SJCRH30 (cell line): ENCODE measurements around the gene SLC2A5. TPM values are rescaled to one million over a fixed set of nuclear protein-coding genes. Genes with fewer than 3 reads are reported as not detected.
"Not testable (repeated sequence)": the region's sequence is repeated elsewhere in the genome, so short reads cannot be mapped to it uniquely, and the experiment has no call there.

Experiments used
- DNase-seq, 2 experiments: peaks; one replicate each; pipeline ENCODE4 v3.0.0-alpha.2; 2015 to 2020
- H3K27ac ChIP-seq: fragments of 250-450 bp; sonication (Bioruptor Pico); 2 replicates; pipeline ENCODE4 v1.5.1; 2020; ENCODE audit warnings: mild to moderate bottlenecking, moderate library complexity
- H3K27me3 ChIP-seq: fragments of 250-450 bp; sonication (Bioruptor Pico); 2 replicates; pipeline ENCODE4 v1.5.1; 2020; ENCODE audit warnings: mild to moderate bottlenecking, moderate library complexity
- H3K36me3 ChIP-seq: fragments of 250-450 bp; sonication (Bioruptor Pico); 2 replicates; pipeline ENCODE4 v1.5.1; 2020; ENCODE audit warnings: mild to moderate bottlenecking, moderate library complexity
- H3K4me1 ChIP-seq: fragments of 250-450 bp; sonication (Bioruptor Pico); 2 replicates; pipeline ENCODE4 v1.5.1; 2020; ENCODE audit warnings: mild to moderate bottlenecking, moderate library complexity
- H3K4me3 ChIP-seq: fragments of 250-450 bp; sonication (Bioruptor Pico); 2 replicates; pipeline ENCODE4 v1.5.1; 2020; ENCODE audit warnings: mild to moderate bottlenecking, moderate library complexity
- H3K9me3 ChIP-seq: fragments of 250-450 bp; sonication (Bioruptor Pico); replicated peaks from 2 replicates; pipeline ENCODE4 v1.5.1; 2020; ENCODE audit warnings: mild to moderate bottlenecking, moderate library complexity
- total RNA-seq: library from RNA; depleted of rRNA; stranded (reverse); fragments of >200 nt; shearing (Covaris generic); gene quantifications from 2 replicates; pipeline ENCODE4 v1.2.3, GENCODE V29; 2014

The SLC2A5 gene
- total RNA-seq, 1 experiment from 2014 or later = not detected

DNA sequence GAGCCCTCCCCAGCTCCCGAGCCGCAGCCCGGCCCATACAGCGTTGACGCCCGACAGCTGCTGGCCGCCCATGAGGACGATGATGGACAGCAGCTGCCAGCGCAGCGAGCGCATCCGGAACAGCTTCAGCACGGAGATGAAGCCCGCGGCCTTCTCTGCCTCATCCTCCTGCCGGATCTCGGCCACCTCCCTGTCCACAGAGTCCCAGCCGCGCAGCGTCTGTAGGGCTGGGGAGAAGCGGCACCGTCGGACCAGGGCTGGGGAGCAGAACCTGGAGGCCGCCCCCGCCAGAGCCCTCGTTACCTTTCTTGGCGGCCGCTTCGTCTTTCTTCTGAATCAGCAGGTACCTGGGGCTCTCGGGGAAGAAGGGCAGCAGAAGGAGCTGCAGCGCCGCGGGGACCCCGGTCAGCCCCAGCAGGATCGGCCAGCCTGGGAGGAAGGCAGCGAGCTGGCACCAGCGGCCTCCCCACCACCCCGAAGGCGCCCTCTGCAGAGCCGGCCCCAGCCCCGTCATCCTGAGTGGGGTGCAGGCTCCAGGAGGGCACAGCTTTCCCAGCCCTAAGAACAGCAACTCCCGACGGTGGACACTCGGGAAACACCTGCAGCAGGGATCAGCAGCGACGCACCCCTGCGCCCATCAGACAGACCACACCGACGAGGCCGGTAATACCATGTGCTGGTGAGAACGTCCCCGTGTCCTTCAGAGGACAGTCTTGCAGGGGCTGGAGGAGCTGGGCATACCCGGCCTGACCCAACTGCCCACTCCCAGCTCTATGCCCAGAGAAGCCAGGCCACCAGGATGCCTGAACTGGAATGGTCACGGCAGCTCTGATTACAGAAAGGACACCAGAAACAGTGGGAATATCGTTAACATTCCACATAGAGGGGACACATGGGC lies 29.4 kb downstream of the SLC2A5 start:
- H3K9me3 ChIP-seq = no peaks in the 10 kb centered on the region
- H3K4me3 ChIP-seq = no peak overlapping the region
- no peaks in the 10 kb centered on the region for H3K4me1 ChIP-seq
- peaks cover 5% of the 10 kb centered on the region; the same call in 1 of the 2 replicates for H3K27me3 ChIP-seq
- DNase-seq = no peak
- H3K36me3 ChIP-seq = no peaks in the 10 kb centered on the region
- H3K27ac ChIP-seq = no peak overlapping the region

DNA sequence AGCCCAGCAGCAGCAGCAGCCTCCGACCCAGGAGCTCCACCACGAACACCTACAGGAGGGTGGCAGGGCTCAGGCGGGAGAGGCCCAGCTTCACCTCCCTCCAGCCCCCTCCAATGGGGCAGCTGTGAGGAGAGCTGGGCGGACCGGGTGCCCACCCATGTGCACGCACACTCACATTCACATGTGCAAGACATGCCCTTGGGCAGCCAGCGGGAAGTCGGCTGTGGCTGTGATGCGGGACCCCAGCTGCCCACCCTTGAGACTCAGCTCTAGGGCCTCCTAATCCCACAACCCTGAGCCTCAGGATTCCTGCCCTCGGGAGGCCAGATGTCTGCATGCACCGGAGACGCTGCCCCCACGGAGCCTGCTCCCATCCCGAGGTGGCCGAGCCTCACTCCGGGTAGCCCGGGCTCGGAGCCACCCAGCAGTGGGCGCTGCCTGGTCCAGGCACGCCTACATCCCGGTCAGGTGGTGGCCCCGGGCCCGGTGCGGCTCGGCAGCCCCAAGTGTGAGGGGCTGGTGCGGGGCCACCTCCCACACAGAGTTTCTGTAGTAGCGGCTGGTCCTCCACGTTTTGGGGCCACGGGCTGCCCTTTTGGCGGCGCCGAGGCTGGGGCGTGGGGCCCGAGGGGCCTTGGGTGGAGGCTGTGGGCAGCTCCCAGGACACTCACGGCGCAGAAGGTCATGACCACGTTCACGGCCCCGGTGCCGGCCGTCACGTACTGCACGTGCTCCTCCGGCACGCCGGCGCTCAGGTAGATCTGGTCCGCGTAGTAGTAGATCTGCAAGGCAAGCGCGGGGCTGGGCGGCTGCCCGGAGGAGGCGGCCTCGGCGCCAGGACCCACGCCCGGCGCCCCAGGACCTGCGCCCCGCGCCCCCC lies 30.3 kb downstream of the SLC2A5 start:
- no peak for DNase-seq
- no peaks in the 10 kb centered on the region for H3K36me3 ChIP-seq
- H3K9me3 ChIP-seq = no peaks in the 10 kb centered on the region
- no peak overlapping the region for H3K27ac ChIP-seq
- H3K27me3 ChIP-seq = peaks cover 5% of the 10 kb centered on the region; the same call in 1 of the 2 replicates
- H3K4me3 ChIP-seq = no peak overlapping the region
- H3K4me1 ChIP-seq = no peaks in the 10 kb centered on the region

DNA sequence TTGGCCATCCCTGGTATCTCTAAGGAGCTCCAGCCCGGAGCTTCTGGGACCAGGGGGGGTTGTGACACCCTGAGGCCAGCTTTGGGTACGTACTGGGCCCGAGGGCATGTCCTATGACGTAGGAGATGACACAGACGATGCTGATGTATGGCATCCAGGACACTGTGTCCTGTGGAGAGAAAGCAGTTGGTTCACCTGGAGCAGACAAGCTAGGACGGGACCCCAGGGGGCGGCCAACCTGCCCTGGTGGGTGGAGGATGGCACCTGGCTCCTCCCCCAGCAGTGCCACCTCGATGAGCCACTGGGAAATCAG lies 31.1 kb downstream of the SLC2A5 start:
- Histone ChIP-seq H3K9me3 (no peaks in the 10 kb centered on the region), H3K4me1 (no peaks in the 10 kb centered on the region), H3K4me3 (no peak overlapping the region), H3K27me3 (peaks cover 5% of the 10 kb centered on the region; the same call in 1 of the 2 replicates), H3K36me3 (no peaks in the 10 kb centered on the region), H3K27ac (no peak overlapping the region)
- no peak for DNase-seq

DNA sequence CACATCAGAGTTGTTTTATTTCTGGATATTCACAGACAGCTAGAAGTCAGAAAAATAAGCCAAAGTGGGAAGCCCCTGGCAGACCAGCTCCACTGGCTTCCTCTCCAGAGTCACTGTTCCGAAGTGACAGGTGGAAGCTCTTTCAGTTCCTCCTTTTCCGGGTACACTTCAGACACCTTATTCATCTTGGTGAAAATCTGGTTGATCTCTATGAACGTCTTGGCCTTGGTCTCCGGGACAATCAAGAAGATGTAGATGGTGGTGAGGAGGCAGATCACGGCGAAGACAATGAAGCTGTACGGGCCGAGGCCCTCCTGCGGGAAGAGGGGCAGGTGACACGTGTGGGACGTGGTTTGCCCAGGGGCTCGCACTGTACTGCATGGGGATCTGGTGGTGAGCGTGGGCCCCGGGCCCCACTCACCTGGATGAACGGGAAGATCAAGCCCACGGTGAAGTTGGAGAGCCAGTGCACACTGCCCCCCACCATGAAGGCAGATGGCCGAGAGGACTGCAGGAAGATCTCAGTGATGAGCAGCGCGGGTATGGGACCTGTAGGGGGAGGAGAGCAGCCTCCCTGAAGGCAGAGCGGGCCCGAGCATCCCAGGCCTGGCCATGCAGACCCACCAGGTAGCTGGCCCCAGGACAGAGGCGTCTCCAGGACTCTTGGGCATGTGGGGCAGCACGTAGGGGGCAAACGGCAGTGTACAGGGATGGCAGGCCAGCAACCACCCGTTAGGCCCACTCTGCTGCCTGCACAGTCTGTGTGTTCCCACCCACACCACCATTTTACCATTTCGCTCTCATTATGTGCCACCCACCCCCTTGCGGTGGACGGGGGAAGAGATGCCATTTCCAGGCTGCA lies 31.7 kb downstream of the SLC2A5 start:
- Histone ChIP-seq H3K27me3 (peaks cover 5% of the 10 kb centered on the region; the same call in 1 of the 2 replicates), H3K9me3 (no peaks in the 10 kb centered on the region), H3K27ac (no peak overlapping the region), H3K36me3 (no peaks in the 10 kb centered on the region), H3K4me3 (no peak overlapping the region), H3K4me1 (no peaks in the 10 kb centered on the region)
- DNase-seq = no peak

DNA sequence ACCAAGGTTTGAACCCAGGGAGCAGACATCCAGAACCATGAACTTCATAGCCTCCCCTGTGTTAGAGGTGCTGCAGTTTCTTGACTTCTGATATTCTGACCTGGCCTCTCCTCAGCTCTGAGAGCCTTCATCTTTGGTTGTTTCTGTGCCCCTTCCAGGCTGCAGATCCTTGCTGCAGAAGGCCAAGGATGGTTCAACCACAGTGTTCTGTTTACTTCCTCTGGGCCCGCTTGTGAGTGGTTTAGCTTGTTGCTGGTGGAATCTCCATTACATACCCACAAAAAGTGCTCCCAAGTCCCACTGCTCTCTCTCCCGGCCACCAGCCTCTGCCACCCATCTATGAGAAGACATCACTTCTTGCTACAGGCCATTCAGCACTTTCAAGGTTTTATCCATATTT lies 34.2 kb downstream of the SLC2A5 start:
- Histone ChIP-seq H3K4me3 (no peak overlapping the region), H3K27me3 (no peaks in the 10 kb centered on the region), H3K9me3 (no peaks in the 10 kb centered on the region), H3K27ac (no peak overlapping the region), H3K36me3 (no peaks in the 10 kb centered on the region), H3K4me1 (no peaks in the 10 kb centered on the region)
- DNase-seq = no peak

DNA sequence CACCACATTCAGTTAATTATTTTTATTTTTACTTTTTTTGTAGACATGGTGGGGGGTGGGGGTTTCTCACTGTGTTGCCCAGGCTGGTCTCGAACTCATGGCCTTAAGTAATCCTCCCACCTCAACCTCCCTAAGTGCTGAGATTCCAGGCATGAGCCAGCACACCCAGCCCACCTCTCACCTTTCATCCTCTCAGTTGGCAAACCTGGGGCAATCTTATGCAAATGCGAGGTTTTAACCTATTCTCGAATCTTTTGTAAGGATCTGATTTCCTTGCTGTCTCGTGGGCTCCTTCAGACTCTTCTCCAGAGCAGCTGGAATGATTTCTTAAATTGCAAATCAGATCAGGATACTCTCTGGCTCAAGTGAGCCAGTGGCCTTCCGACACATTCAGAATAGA lies 36.1 kb downstream of the SLC2A5 start:
- H3K4me3 ChIP-seq = no peak overlapping the region
- no peaks in the 10 kb centered on the region for H3K27me3 ChIP-seq
- no peak for DNase-seq
- H3K9me3 ChIP-seq = 0 out of 2 replicates have a peak, but pooled peaks cover 3% of the 10 kb centered on the region
- H3K36me3 ChIP-seq = no peaks in the 10 kb centered on the region
- H3K27ac ChIP-seq = no peak overlapping the region
- no peaks in the 10 kb centered on the region for H3K4me1 ChIP-seq

DNA sequence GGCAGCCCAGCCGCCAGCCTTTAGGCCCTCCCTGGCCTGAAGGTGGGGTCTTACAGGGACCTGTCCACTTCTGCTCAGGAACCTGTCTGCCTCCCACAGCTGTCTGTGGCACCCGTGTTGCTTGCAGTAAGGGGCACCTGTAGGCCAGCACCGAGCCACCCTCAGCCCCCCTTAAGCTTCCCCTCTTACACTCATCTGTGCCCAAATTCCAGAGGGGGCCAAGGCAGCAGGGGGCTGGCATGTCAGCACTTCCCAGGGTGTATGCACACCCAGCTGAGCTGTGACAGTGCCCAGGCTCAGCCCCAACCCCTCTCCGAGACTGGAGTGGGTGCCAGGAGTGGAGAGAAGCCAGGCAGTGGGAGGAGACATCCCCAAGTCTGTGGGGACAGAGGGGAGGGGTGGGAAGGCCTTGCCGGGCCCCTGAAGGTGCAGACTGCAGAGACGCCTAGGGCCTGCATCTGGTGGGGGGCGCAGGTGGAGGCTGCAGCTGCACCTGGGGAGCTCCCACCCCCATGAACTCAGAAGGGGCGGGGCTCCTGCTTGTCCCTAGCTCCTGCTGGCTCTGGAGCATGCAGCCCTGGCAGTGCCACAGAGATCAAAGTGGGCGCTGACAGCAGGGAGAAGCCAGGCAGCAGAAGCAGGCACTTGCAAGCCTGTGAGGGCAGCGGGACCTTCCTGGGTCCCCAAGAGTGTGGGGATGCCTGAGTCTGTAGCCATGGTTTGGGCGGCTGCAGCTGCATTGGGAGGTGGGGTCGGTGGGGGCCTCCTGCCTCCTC lies 37.8 kb downstream of the SLC2A5 start:
- H3K36me3 ChIP-seq = no peaks in the 10 kb centered on the region
- H3K27ac ChIP-seq = no peak overlapping the region
- no peaks in the 10 kb centered on the region for H3K4me1 ChIP-seq
- H3K9me3 ChIP-seq = peaks cover 3% of the 10 kb centered on the region; the same call in 1 of the 2 replicates
- no peaks in the 10 kb centered on the region for H3K27me3 ChIP-seq
- DNase-seq = no peak
- no peak overlapping the region for H3K4me3 ChIP-seq

DNA sequence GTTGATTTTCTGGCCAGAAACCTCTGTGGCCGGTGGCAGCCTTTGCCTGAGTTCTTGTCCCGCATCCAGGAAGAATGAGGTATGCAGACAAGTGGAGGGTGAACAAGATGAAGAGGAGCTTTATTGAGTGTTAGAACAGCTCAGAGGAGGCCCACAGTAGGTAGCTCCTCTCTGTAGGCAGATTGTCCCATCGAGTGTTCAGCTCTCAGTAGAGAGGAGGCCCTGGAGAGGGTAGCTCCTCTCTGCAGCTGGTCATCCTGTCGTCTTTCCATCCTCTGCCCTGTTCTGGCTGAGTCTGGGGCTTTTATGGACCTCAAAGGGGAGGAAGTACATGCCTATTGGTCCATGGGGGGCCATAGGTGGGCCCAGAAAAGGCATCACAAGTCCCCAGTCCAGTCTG lies 38.4 kb downstream of the SLC2A5 start:
- not testable (repeated sequence) for H3K4me1 ChIP-seq, H3K36me3 ChIP-seq, DNase-seq

DNA sequence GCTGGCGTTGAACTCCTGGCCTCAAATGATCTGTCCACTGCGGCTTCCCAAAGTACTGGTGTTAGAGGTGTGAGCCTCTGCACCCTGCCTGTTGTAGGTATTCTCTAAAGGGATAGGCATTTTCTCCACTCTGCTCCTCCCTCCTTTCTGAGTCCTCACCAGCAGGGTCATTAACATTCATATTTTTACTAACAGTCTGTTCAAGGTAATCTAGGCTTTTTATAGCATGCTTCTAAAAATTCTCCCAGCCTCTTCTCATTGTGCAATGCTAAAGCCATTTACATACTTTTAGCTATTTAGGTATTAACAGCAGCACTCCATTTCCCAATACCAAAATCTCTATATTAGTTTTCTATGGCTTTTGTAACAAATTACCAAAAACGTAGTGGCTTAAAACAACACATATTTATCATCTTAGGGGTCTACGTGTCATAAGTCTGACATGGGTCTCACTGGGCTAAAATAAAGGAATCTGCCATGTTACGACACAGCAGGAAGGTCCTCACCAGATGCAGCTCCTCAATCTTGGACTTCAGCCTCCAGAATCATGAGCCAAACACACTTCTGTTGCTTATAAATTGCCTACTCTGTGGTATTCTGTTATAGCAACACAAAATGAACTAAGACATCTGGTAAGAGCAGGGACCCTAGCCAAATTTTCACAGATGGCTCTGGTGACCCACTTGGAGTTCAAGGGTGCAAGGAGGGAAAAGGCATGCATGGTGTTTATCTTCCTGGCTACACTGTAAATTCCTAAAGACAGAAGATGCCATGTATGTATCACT lies 40.3 kb downstream of the SLC2A5 start:
- H3K9me3 ChIP-seq = peaks cover 3% of the 10 kb centered on the region; the same call in 1 of the 2 replicates
- no peak overlapping the region for H3K4me3 ChIP-seq
- no peaks in the 10 kb centered on the region for H3K27me3 ChIP-seq
- no peaks in the 10 kb centered on the region for H3K36me3 ChIP-seq
- no peak for DNase-seq
- no peaks in the 10 kb centered on the region for H3K4me1 ChIP-seq
- no peak overlapping the region for H3K27ac ChIP-seq

More for the DNA sequence above, 38.4 kb downstream of the SLC2A5 start:
- H3K9me3 ChIP-seq, H3K4me3 ChIP-seq, H3K27me3 ChIP-seq, H3K27ac ChIP-seq: not testable (repeated sequence)

DNA sequence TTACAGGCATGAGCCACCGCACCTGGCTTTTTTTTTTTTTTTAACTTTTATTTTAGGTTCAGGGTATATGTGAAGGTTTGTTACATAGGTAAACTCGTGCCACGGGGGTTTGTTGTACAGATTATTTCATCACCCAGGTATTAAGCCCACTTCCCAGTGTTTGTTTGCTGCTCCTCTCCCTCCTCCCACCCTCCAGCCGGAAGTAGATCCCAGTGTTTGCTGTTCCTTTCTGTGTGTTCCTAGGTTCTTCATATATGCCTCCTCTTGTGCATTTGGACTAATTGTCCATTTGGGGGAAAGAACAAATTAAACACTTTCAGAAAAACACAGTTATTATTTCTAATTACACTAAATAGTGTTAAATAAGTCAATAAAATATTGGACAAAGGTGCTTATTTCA lies 42.1 kb downstream of the SLC2A5 start:
- H3K4me3 ChIP-seq = no peak overlapping the region
- no peaks in the 10 kb centered on the region for H3K36me3 ChIP-seq
- DNase-seq = no peak
- no peaks in the 10 kb centered on the region for H3K4me1 ChIP-seq
- H3K9me3 ChIP-seq = peaks cover 3% of the 10 kb centered on the region; the same call in 1 of the 2 replicates
- H3K27ac ChIP-seq = no peak overlapping the region
- no peaks in the 10 kb centered on the region for H3K27me3 ChIP-seq

DNA sequence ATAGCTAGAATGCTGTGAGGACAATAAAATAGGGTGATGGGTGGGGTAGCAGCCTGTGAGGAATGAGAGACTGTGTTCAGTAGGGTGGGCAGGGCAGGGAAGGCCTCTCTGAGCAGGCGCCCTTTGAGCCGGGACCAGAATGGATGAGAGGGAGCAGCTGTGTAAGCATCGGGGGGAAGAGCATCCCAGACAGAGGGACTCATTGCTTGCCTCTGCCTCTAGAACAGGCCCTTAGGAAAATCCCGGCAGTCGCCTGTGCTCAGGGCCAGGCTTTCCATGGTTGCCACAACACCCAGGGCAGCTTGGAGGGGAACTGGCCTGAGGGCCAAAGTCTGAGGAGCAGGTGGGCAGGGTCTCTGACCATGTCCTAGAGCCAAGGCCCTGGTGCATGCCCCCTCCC lies 44.0 kb downstream of the SLC2A5 start:
- H3K27ac ChIP-seq = no peak overlapping the region
- no peaks in the 10 kb centered on the region for H3K4me1 ChIP-seq
- no peak overlapping the region for H3K4me3 ChIP-seq
- no peaks in the 10 kb centered on the region for H3K27me3 ChIP-seq
- H3K36me3 ChIP-seq = no peaks in the 10 kb centered on the region
- H3K9me3 ChIP-seq = peaks cover 3% of the 10 kb centered on the region; the same call in 1 of the 2 replicates
- DNase-seq = peak; percentile 57 to 71

DNA sequence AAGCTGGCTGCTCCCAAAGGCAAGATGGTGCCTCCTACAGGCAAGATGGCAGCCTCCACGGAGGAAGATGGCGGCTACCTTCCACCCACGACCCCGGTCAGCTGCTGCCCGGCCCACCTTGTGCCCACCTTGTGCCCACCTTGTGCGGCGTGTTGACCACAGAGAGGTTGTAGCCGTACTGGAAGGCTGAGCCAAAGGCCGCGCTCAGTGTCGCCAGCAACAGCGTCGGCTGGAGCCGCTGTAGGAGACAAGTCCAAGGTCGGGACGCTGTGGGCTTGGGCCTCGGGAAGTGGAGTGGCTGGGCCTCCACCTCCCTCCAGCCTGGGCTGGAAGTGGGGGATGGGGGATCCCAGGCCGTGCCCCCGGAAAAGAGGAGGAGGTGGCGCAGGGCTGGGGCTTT lies 44.6 kb downstream of the SLC2A5 start:
- no peak overlapping the region for H3K4me3 ChIP-seq
- no peak for DNase-seq
- H3K9me3 ChIP-seq = peaks cover 3% of the 10 kb centered on the region; the same call in 1 of the 2 replicates
- H3K27me3 ChIP-seq = no peaks in the 10 kb centered on the region
- no peaks in the 10 kb centered on the region for H3K36me3 ChIP-seq
- H3K4me1 ChIP-seq = no peaks in the 10 kb centered on the region
- no peak overlapping the region for H3K27ac ChIP-seq

DNA sequence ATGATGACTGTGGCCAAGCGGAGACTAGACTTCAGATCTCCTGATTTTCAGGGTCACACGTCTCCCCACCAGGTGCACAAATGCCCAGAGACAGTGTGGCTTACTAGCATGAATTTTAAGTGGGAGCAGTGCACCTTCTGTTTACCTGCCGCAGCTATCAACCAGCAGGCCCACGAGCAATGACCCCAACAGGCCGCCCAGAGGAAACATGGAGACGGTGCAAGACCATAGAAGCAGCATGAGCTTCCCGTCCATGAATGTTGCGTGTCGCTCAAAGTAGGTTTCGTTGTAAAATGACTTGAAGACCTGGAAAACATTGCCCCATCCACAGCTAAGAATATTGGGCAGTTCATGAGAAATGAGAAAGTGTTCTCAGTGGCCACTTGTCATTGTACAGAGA lies 46.7 kb downstream of the SLC2A5 start:
- Histone ChIP-seq H3K9me3 (no peaks in the 10 kb centered on the region; the same call in 1 of the 2 replicates), H3K27me3 (peaks cover 10% of the 10 kb centered on the region), H3K4me3 (no peak overlapping the region), H3K4me1 (no peaks in the 10 kb centered on the region; the same call in 1 of the 2 replicates), H3K27ac (no peak overlapping the region), H3K36me3 (no peaks in the 10 kb centered on the region)
- DNase-seq = no peak
